HG02571 (cell line): ENCODE data around the gene CHCHD4.

Source experiments
- ATAC-seq: cut with Tn5 transposase; IDR thresholded peaks from one replicate; pipeline ENCODE4 v1.9.1; 2021; ENCODE audit warnings: mild to moderate bottlenecking, moderate library complexity; ENCODE audit not compliant: unreplicated experiment

CHCHD4 gene

DNA sequence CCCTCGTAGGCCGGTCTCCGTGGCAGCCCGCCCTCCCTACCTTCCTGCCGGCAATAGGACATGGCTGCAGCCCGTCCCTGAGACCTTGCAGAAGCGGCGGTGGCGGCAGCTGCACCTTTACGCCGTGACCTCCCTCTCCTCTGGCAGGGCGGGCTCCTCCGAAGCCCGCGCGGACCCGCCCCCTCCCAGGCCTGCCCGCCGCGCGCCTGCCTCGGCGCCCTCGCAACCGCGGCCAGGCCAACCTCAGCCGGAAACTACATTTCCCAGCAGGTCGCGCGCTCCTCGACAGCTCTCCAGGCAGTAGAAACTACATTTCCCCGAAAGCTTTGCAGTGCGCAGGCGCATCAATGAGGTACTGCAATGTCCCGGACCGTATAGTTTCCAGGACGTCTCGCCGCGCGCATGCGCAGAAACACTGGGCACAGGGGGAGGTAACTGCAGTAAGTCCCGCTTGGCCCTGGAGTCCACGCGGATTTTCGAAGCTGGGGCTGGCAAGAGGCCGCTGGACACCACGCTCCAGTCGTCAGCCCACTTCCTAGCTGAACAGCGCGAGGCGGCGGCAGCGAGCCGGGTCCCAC is at the start of gene CHCHD4, which contains the start of gene TMEM43:
Gene CHCHD4, minus strand, starts transcription at position 256 of the 578 bp plus-strand sequence. Its CDS starts 194 bp downstream, at position 62.
Gene TMEM43, plus strand, starts transcription at position 438 of the 578 bp plus-strand sequence. CDS start 142 bp downstream, outside the sequence.
- peak; percentile 82 for ATAC-seq

- no peak for ATAC-seq
These were observed 47.8 kb upstream of the CHCHD4 start for GRCh38 chr3:14172496-14172895.

- no peak for ATAC-seq
These were observed 46.0 kb upstream of the CHCHD4 start for GRCh38 chr3:14170531-14171159.

DNA sequence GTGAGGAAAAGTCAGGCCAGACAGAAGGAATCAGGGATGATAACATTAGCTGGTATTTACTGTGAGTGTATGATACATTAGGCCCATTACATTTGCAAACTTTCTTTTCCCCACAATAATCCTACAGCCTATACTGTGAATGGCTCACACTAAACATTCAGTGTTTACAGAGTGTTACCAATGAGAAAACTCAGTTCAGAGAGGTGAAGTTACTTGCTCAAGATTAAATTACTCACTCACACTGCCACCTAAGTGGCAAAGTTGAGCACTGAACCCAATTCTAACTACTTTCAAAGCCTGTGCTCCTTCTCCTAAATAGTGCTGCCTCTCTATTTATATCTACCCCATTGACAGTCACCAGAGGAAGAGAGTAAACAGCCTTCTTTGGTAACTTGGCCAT is 45.2 kb upstream of the CHCHD4 start:
- ATAC-seq = no peak

DNA sequence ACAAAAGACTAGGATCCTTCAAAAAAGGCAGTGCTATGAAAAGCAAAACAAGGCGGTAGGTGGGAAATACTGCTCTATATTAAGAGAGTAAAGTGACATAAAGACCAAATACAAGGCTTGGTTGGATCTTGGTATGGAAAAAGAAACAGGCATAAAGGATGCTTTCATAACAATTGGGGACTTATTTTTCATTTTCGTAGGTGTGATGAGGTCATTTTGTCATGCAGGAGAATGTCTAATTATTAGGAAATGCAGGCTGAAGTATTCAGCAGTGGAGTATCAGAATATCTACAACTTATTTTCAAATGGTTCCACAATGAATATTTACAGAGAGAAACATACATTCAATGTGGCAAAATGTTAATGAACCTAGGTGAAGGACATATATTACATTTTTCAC is 44.8 kb upstream of the CHCHD4 start:
- no peak for ATAC-seq

- ATAC-seq = no peak
These were observed 42.4 kb upstream of the CHCHD4 start for GRCh38 chr3:14166877-14167603.

- ATAC-seq = no peak
These were observed 37.5 kb upstream of the CHCHD4 start for GRCh38 chr3:14162178-14162577.

- no peak for ATAC-seq
These were observed 36.6 kb upstream of the CHCHD4 start for GRCh38 chr3:14161282-14161681.

- no peak for ATAC-seq
These were observed 34.8 kb upstream of the CHCHD4 start for GRCh38 chr3:14159426-14159825.

GRCh38 chr3:14158370-14158769 is 33.7 kb upstream of the CHCHD4 start:
- no peak for ATAC-seq

DNA sequence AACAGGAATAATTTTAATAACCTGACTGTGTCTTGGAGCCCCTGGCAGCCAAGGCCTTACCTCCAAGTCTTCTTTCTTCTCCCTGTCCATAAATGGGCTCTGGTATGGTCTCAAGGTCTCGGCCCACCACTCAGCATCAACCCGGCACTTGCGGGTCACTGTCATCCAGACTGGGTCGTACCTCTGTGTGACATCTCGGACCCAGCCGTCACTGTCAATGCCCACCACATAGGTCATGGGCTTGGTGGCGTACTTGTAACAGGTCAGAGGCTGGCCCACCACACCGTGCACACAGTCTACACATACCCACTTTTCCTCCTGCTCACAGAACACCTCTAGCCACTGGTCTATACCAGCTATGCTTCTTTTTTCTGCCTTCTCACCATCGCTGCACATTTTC is 33.3 kb upstream of the CHCHD4 start:
- no peak for ATAC-seq

- no peak for ATAC-seq
These were observed 32.3 kb upstream of the CHCHD4 start for GRCh38 chr3:14156843-14157561.

- ATAC-seq = no peak
These were observed 31.5 kb upstream of the CHCHD4 start for GRCh38 chr3:14156201-14156600.

DNA sequence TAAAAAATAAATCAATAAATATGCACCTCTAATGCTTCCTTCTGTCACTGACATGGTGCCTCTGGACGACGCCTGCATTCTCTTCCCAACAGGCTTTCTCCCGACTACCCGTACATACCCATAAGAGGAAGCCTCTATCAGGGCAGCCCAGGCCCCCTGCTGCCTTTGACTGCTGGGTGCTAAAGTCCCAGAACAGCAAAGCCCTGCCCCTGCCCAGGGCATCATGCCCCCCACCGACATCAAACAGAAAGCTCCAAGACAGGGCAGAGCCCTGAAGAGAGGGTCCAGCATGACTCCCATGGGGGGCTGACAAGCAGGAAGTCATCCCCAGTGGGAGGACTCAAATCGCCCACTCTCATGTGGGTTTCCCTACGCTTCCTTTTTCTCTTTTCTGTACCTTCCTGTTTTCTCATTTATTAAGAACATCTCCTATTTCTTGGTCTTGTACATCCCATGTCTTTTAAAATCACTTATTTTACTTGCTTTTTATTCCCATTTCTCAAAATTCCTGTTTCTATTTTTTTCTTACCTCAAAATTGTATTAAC is 30.3 kb upstream of the CHCHD4 start:
- no peak for ATAC-seq

DNA sequence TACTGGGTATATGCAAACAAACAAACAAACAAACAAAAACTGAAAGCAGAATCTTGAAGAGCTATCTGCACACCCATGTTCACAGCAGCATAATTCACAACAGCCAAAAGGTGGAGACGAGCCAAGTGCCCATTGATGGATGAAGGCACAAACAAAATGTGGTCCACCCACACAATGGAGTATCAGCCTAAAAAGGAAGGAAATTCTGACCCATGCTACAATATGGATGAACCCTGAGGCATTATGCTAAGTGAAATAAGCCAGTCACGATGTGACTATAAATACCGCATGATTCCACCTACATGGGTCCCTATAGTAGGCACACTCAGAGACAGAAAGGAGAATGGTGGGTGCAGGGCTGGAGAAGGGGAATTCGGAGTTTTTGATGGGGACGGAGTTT is 29.6 kb upstream of the CHCHD4 start:
- ATAC-seq = no peak

DNA sequence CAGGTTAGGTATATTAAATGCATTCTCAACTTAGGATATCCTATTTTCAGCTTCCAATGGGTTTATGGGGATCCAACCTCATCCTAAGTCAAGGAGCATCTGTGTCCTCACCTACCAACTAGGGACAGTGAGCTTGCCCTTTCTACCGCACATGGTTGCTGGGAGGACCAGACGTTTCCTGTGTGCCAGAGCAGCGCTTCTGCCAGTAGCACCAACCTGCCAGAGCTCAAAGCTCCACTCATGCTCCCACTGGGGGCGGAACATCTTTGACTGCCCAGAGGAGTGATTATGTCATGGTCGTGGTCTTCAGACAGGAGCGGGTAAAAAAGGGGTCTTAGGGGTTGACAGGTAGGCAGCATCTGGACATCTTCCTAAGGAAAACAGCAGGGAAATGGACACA is 29.0 kb upstream of the CHCHD4 start:
- ATAC-seq = no peak

DNA sequence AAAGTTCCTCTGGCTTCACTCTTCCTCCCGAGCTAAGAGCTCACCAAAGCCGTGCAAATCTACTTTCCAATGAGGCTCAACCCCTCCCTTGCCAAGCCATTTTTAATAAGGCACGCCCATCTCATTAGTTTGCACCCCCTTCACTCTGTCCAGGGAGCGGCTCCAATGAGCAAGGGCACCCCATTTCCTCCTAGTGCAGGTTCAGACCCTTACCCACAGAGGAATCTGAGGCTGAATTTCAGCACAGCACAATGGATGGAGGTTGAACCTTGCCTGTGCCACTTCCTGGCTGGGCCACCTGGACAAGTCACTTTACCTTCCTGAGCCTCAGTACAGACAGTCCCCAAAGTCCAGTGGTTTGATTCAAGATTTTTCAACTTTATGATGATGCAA is 28.3 kb upstream of the CHCHD4 start:
- ATAC-seq = no peak

GRCh38 chr3:14152233-14152962 is 27.7 kb upstream of the CHCHD4 start:
- ATAC-seq = no peak

GRCh38 chr3:14151471-14152083 is 26.9 kb upstream of the CHCHD4 start:
- ATAC-seq = no peak
